ENCODE results near the gene TGM1. TPM values are rescaled to one million over a fixed set of nuclear protein-coding genes. Genes with fewer than 3 reads are reported as not detected.

TGM1 gene
- total RNA-seq, 1 experiment from 2014 or later, result 2.9 TPM

- Histone ChIP-seq H3T11ph (ENCODE audit: low read length) (no peak overlapping the region), H3K4ac (ENCODE audit: low read depth, low read length) (no peak overlapping the region), H3K18ac (ENCODE audit: insufficient read length, low read depth, low read length) (peak overlapping the region; percentile 91), H3K27ac (ENCODE audit: insufficient read length, low read depth, low read length) (no peak overlapping the region), H4K5ac (ENCODE audit: insufficient read length, low read depth, low read length) (no peak overlapping the region), H2AK5ac (ENCODE audit: insufficient read length, low read length) (no peak overlapping the region), H3K56ac (ENCODE audit: insufficient read length, low read depth, low read length) (no peak overlapping the region), H3K27me3 (ENCODE audit: insufficient read depth, low read length) (no peaks in the 10 kb centered on the region), H3K79me2 (ENCODE audit: insufficient read depth, low read length) (no peaks in the 10 kb centered on the region), H2BK15ac (ENCODE audit: low read depth, low read length) (no peak overlapping the region), H3K9me3 (ENCODE audit: control insufficient read depth, low read depth, low read length) (no peaks in the 10 kb centered on the region), H4K91ac (ENCODE audit: insufficient read length, low read depth, low read length) (no peak overlapping the region), H3K4me1 (ENCODE audit: insufficient read depth, low read length) (no peaks in the 10 kb centered on the region), H2AFZ (ENCODE audit: low read length) (no peak overlapping the region), H2BK12ac (ENCODE audit: insufficient read length, low read depth, low read length) (no peak overlapping the region), H4K20me1 (ENCODE audit: control insufficient read depth, insufficient read depth, insufficient read length) (peaks cover 2% of the 10 kb centered on the region), H2BK20ac (ENCODE audit: low read depth, low read length, poor library complexity, severe bottlenecking) (no peak overlapping the region), H2BK5ac (ENCODE audit: insufficient read length, low read length) (no peak overlapping the region), H3K9ac (ENCODE audit: extremely low read depth, insufficient read length, low read length) (peak overlapping the region; percentile 75), H4K8ac (replicated peaks; ENCODE audit: insufficient read length, low read depth, low read length) (no peak overlapping the region), H3K4me2 (ENCODE audit: insufficient read depth, insufficient read length, low read length) (peak overlapping the region; percentile 47), H3K14ac (ENCODE audit: insufficient read depth, low read length) (peak overlapping the region; percentile 84), H3K79me1 (ENCODE audit: insufficient read depth, low read depth, low read length, poor library complexity, severe bottlenecking) (no peaks in the 10 kb centered on the region), H2BK120ac (ENCODE audit: low read depth, low read length, poor library complexity, severe bottlenecking) (no peak overlapping the region), H3K23ac (ENCODE audit: insufficient read length, low read depth, low read length) (no peak overlapping the region), H3K23me2 (ENCODE audit: insufficient read length, low read depth, low read length, poor library complexity, severe bottlenecking) (peaks cover 6% of the 10 kb centered on the region)
- TF ChIP-seq CTCF (conservative IDR thresholded peaks at IDR 0.05), result peak; percentile 63
- DNase-seq, result peak; percentile 94
- no CpG with 5 or more reads among the region's 39 CpGs for WGBS (ENCODE audit: extremely low coverage, insufficient read length, low lambda C conversion rate)
- no peaks in the 10 kb centered on the region for H3K9me3 Mint-ChIP-seq
- H3K4me1 Mint-ChIP-seq, result peaks cover 11 to 12% of the 10 kb centered on the region in 2 experiments
- H3K27me3 Mint-ChIP-seq (ENCODE audit: low read depth), result peaks cover 7% of the 10 kb centered on the region; the same call in 1 of the 2 replicates
- peaks cover 26 to 43% (median 38%) of the 10 kb centered on the region in 3 experiments; a peak in 6 of 7 replicates for H3K36me3 Mint-ChIP-seq (ENCODE audit: insufficient read depth in 1 of 3, low read depth in 3 of 3)
- H3K4me3 Mint-ChIP-seq, result peak overlapping the region; percentile 92 to 96
- peak overlapping the region; percentile 99 to 100 (median 100) for H3K27ac Mint-ChIP-seq
Observed at GRCh38 chr14:24241829-24242443, 21.0 kb downstream of the TGM1 start.
